GM19351 (cell line): ENCODE measurements around the gene VWA2.
"Not testable (repeated sequence)": the region's sequence is repeated elsewhere in the genome, so short reads cannot be mapped to it uniquely, and the experiment has no call there.

Experiments
- ATAC-seq: cut with Tn5 transposase; IDR thresholded peaks from one replicate; pipeline ENCODE4 v1.9.1; 2021; ENCODE audit warnings: mild to moderate bottlenecking, moderate library complexity; ENCODE audit not compliant: unreplicated experiment

VWA2 gene

DNA sequence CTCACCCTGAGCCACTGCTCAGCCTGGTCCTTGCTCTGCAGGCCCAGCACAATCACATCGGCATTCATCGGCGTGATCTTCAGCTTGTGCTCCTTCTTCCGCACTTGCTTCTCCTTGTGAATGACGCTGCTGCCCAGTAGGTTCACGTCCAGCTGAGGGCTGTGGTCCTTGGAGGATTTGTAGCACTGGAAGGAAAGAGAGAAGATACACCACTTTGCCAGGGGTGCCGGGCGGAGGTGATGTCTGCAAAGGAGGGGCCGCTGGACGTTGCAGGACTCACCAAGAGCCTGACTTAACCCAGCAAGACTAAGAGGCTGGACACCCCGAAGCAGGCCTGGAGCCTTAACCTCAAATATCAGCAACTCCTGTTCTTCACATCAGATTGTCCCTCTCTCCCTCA lies 74.8 kb downstream of the VWA2 start:
- ATAC-seq = no peak

DNA sequence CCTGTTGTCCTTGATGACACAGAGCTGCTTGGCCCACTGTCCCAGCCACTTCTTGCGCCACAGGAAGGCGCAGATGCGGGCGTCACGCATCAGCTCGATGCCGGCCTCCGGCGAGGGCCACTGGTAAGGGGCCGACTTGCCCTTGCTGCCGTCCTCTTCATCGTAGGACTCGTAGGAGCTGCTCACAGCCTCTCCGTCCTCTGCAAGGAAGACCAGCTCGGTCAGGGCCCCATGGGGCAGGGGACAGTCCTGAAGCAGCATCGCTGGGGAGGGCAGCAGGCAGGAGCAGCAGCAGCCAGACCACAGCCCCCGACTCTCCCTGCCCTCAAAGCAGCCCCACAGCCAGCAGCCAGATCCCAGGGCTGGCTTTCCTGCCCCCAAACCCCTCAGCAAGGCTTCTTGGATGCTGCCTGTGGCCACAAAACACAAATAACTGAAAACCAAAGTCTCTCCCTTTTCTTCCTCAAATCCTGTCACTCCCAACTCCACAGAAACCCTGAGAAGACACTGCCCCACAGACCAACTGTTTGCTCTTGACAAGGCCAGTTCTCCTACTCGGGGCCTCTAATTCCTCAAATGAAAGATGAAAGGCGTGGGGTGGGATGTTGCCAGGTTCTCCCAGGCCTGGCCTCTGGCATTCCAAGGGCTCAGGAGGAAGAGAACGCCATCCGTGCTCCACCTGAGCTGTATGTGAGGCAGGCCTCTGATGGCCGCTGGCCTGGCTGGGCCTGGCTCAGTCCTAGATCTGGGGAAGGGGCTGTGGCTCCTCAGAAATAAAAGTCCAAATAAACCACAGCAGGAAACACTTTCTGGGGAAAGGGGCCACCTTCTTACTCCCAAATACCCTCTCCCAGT lies 76.7 kb downstream of the VWA2 start:
- ATAC-seq = no peak

DNA sequence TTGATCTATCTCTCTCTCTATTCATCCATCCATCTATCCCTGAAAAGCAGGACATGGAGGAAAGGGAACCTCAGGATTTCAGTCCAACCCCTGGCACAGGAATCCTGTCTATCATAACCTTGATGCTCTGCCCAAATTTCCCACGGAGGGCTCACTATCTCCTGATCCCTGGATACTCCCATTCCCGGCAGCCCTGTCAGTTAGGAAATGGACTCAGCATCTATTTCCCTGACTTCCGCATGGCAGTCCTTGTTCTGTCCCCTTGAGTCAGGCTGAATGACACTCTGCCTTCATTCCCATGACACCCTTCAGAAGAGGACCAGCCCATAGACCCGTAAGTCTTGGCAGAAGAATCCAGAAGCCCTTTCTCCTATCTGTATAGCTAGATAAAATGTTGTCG lies 77.7 kb downstream of the VWA2 start:
- no peak for ATAC-seq

DNA sequence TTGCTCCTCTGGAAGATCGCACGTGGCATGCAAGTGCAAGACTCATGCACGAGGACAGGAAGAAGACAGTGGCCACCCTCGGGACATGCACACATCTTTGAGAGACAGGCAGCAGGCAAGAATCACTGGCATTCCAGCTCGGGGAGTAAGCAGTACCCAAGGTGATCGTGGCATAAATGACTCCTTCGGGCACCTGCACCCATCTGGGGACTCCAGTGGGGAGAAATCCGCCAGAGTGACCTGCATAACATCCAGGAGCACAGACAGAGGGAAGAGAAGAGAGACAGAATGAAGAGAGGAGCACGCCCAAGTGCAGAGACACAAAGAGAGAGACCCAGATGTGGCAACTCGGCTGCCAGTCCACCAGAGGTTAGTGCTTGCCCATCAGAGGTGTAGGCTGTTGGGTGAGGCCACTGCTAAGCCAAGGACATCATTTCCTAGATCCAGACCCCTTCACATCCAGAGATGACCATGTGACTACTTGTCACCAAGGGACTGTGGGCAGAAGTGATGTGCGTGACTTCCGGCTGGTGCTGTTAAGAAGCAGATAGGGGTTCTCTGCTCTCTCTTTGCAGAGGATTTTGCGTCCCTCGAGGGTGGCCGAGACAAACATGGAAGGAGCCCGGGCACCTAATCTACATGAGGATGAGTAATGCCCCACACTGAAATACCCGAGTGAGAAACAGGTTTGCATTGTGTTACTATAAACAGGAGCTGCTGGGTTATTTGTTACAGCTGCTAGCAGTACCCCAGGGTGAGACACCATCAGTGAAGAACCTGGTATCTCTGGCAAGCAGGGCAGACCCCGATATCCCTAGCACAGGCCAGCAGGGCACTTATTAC lies 80.6 kb downstream of the VWA2 start:
- ATAC-seq = no peak

- ATAC-seq = no peak
These were observed 81.4 kb downstream of the VWA2 start for GRCh38 chr10:114320249-114321116.

DNA sequence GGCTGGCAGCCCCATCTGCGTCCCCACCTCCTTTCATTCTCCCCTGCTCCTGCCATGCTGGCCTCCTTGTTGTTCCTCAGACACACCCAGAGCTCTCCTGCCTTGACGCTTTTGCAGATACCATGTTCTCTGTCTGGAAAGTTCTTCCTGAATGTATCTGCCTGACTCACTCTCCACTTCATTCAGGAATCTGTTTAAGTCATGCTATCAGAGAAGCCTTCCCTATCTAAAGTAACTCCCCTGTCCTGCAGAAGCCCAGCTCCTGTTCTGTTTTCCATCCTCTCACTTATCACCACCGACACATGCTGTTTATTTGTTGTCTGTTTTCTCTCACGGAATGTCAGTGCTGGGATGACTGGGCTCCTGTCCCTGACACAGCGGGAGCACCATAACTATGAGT lies 83.3 kb downstream of the VWA2 start:
- no peak for ATAC-seq

- ATAC-seq = no peak
These were observed 84.0 kb downstream of the VWA2 start for GRCh38 chr10:114323023-114323422.

DNA sequence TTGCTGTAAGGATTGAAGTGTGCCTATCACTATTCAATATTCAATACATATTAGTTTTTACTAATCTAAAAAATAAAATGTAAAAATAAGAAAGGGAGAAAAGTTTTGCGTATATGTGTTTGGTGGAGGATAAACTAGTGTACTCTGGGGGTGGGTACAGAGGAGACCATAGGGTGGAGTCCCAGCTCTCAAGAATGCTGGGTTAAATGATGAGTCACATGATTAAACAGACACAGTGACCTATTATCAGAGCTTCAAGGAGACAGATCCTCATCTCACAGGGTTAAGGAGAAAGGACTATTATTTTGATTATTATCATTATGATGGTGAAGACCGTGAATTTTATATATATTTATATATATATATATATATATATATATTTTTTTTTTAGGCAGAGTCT lies 87.7 kb downstream of the VWA2 start:
- ATAC-seq = no peak

GRCh38 chr10:114327537-114328440 lies 88.7 kb downstream of the VWA2 start:
- ATAC-seq = no peak

- ATAC-seq = no peak
These were observed 89.4 kb downstream of the VWA2 start for GRCh38 chr10:114328441-114328812.

- ATAC-seq = no peak
These were observed 89.8 kb downstream of the VWA2 start for GRCh38 chr10:114328874-114329273.

DNA sequence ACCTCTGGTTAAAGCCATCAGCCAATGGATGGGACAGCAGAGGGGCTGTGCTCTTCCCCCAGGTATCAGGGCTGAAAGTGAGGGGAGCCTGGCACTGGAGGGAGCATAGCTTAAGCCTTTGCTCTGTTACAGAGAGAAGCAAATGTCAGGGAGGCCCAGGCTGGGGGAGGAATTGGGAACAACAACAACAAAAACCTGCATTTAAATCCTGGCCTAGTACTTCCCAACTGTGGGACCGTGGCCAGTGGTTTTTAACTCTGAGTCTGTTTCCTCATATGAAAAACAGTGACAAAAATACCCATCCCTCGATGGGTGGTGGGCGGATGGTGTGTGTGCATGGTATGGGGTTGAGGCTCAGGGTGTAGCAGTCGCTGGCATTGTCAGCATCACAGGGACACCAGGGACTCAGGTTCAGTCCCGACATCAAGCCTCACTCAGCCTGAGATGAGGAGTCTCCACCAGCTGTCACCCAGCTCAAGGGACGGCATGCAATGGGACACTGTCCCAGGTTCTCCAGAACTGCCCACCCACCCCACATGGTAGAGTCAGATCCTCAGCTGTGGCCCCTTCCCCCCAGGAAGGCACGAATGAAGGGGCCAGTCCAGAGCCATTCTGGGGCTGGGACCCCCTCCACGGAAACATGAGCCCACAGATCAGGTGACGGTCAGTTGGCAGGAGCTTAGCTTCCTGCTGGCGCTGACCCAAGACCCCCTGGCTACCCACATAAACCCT lies 90.7 kb downstream of the VWA2 start:
- no peak for ATAC-seq

- ATAC-seq = no peak
These were observed 93.5 kb downstream of the VWA2 start for GRCh38 chr10:114332301-114333192.

GRCh38 chr10:114333441-114333840 lies 94.4 kb downstream of the VWA2 start:
- not testable (repeated sequence) for ATAC-seq

GRCh38 chr10:114334301-114334700 lies 95.2 kb downstream of the VWA2 start:
- ATAC-seq = no peak

DNA sequence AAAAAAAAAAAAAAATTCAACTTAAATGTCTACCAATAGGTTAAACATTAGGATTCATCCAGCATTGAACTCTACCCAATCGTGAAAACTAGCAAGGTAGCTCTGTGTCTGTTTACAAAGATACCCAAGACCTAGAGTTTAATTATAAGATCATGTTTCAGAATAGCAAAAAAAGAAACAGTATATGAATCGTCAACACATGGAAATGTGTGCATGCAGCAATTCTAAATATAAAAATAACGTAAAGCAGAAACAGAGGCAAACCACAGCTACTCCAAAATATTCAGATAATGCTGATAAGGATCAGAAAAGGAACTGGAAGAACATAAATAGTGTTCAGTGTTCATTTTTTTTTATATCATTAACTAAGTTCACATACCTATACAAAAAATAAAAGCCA lies 96.6 kb downstream of the VWA2 start:
- no peak for ATAC-seq

GRCh38 chr10:114336823-114337509 lies 97.9 kb downstream of the VWA2 start:
- ATAC-seq = no peak
